Measurements from ENCODE around the gene SLC18A3.
A peak's percentile ranks its signal among the peaks of the same experiment; 100 is the strongest.

SLC18A3 gene

DNA sequence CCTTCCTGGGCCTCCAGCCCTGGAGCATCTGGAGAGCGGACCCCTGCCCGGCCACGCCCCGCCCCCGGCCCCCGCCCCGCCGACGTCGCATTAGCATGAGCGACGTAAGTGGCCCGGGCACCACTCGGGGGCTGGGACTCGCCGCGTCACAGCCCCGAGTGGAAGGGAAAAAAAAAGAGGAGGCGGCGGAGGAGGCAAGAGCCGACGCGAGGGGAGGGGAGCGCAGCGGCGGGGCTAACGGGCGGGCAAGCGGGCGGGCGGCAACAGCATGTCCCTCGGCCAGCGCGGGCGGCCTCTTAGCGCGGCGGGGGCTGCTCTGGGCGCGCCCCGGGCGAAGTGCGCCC, at the start of gene SLC18A3:
Gene SLC18A3, plus strand, starts transcription at position 197 of the 344 bp plus-strand sequence. CDS start 431 bp downstream, outside the sequence.
- no peak for DNase-seq (ENCODE audit: low read depth in 2 of 2, low spot score in 1 of 2)

DNA sequence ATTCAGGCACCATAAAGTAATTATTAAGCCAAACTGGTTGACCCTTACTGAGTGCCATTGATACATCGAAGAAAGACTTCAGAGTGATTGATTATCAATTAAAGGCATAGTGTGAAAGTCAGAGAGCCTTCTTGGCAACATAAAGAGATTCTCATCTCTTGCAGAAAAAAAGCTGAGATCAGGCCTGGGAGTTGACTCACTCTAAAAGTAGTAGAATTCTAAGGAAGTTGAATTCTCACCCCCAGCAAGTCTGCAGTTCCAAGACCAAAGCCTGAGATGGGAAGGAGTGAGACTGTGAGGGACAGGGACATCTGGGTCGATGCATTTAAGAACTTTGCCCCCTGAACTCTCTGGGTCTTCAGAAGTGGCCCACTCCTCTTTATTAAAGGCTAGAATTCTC, 49.6 kb upstream of the SLC18A3 start:
- no peak for DNase-seq (ENCODE audit: low read depth in 2 of 2, low spot score in 1 of 2)

DNA sequence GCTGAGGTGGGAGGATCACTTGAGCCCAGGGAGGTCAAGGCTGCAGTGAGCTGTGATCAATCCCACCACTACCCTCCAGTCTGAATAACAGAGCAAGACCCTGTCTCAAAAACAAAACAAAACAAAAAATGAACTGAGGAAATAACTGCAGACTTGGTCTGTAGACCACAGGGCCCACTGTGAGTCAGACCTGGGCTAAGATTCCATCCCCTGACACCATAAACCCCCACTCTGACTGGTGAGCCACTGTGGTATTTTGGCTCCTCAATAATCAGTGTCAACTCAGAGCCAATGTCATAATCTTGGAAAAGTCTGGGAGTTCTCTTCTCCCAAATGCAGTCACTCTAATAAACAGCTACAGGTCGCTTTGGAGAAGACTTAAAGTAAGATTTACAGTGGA, 47.2 kb upstream of the SLC18A3 start:
- no peak for DNase-seq (ENCODE audit: low read depth in 2 of 2, low spot score in 1 of 2)

DNA sequence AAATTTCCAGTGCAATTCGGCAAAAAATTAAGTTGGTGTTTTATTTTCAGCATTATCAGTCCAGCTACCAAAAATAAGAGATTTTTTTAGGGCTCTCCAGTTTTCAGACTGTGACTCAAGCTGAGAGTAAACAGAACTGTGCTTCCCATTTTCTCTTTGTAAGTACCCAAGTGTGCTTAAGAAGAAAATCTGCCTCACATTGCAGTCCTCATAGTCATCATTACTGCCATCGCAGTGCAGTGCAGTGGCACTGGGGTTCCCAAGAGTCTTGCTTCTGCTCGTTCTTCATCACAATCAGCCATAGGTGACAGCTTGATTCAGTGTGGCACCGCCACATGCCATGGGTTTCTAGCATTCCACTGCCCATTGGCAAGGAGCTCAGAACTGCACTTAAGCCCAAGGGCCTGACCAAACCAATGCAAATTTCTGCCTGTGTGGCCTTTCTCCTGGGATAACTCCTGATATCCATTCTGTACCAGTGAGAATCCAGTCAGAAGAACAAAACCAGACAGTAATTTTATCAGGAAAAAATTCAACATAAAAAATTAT, 45.6 kb upstream of the SLC18A3 start:
- no peak for DNase-seq (ENCODE audit: low read depth in 2 of 2, low spot score in 1 of 2)

DNA sequence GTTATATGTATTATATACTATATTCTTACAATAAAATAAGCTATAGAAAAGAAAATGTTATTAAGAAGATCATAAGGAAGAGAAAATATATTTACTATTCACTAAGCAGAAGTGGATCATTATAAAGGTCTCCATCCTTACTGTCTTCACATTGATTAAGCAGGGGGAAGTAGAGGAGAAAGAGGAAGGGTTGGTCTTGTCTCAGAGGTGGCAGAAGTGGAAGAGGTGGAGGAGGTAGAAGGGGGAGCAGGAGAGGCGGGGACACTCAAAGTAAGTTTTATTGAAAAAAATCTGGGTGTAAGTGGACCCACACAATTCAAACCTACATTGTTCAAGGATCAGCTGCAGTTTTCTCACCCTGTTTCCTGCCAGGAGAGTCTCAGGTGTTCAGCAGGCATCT, 42.3 kb upstream of the SLC18A3 start:
- no peak for DNase-seq (ENCODE audit: low read depth in 2 of 2, low spot score in 1 of 2)

DNA sequence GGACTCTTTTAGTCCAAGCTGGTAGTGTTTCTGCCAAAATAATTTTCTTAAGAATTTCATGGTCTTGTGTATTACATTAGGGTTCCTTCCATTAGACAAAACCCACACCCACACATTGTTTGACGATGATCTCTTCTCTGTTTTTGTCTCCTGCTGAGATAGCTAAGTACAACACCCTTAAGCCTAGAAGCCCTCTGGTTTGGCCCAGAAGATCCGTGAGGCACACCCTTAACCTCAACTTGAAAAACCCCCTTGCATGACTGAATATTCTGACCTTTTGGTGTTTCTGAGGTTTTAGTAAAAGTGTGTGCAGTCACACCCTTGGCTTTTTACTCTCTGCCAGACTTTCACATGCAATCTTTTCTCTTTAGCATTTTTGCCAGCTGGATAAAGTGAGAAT, 41.9 kb upstream of the SLC18A3 start:
- DNase-seq (ENCODE audit: low read depth in 2 of 2, low spot score in 1 of 2), result no peak

DNA sequence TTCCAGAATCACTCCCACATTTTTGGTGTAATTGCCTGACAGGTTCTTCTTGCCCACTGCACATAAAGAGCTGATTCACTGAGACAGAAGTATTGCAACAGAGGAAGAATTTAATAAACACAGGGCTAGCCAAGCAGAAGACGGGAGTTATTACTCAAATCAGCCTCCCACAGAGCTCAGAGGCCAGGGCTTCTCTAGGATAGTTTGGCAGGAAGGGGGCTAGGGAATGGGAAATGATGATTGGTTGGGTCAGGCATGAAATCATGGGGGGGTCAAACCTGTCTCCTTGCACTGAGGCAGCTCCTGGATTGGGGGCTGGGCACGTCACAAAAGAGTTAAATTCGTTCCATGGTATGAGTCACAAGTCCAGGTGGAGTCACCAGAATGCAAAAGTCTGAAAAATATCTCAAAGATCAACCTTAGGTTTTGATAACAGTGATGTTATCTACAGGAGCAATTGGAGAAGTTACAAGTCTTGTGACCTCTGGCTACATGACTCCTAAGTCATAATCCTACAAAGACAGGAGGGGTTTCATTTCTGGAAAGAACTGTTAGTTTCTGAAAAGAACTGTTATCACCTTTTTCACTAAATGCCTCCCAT, 41.0 kb upstream of the SLC18A3 start:
- DNase-seq (ENCODE audit: low read depth in 2 of 2, low spot score in 1 of 2), result no peak

DNA sequence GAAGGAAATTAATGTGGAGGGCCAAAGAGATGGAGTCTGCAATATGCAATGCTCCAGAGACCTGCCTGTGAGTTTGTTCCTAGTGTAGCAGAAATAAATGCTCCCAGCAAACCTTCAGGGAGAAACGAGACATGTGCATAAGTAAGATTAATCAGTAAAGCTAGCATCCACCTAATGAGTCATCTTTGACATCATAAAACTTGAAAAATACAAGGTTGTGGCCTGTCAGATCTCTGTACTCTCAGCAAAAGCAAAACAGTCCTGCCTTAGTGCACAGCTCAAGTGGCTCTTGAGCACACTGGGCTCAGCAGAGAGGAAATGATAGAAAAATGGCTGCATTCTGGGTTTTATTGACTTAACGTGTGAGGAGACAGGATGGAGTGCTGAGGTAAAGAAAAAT, 38.7 kb upstream of the SLC18A3 start:
- no peak for DNase-seq (ENCODE audit: low read depth in 2 of 2, low spot score in 1 of 2)

DNA sequence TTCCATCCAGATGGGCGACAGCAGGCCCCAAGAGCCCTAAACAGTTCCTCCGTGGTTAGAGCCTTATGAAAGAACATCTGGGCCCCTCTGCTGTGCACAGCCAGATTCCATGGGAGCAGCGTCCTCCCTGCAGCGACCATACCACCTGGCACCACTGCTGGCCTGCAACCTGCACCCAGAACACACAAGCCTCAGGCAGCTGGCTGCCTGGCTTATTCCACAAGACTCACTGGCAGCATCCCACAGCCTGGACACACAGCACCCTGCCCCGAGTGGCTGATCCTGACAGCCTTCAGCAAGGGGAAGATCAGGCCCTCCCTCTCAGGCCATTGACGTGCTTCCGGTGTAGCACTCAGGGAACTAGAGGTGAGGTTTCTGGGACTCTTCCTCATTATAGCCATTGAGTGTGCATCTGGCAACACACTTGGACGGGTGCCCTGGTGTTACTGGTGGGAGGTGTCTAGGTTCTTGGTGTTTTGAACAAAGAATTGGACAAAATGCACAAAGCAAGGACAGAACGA, 37.5 kb upstream of the SLC18A3 start:
- DNase-seq (ENCODE audit: low read depth in 2 of 2, low spot score in 1 of 2), result no peak

DNA sequence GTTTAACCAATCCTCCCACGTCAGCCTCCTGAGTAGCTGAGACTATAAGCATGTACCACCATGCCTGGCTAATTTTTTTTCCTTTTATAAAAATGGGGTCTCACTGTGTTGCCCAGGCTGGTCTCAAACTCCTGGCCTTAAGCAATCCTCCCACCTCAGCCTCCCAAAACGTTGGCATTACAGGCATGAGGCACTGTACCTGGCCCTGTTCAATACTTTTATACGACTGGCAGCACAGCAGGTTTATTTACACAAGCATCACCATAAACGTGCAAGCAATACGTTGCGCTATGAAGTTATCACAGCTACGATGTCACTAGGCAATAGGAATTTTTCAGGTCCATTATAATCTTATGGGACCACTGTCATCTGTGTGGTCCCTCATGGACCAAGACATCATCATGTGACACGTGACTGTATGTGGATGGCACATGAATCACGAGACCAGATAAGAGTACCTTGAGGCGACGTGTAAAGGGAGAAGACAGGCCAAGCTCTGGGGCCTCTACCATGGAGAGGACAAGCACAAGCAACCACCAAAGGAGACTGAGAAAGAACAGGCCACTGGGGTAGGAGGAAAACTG, 34.5 kb upstream of the SLC18A3 start:
- no peak for DNase-seq (ENCODE audit: low read depth in 2 of 2, low spot score in 1 of 2)

DNA sequence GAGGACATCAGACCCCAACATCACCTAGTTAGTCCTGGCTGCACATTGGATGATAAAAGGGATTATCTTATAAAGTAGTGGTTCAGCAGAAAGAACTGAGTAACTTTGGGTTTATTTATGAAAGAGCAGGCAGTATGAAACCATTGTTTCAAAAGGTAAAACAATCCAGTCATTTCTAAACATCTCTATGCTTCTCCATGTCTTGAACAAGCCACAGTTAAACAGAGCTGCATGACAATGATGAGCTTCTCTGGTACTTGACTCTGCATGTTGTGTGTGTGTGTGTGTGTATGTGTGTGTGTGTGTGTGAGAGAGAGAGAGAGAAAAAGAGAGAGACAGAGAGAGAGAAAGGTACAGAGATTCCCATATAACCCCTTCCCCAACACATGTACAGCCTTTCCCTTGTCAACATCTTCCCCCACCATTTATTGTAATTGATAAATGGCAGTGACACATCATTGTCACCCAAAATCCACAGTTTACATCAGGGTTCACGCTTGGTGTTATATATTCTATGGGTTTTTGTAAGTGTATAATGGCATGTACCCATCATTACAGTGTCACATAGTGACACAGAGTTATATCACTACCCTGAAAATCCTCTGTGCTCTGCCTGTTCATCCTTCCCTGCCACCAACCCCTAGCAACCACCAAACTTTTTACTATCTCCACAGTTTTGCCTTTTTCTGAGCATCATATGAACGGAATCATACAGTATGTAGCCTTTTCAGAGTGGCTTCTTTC, 32.8 kb upstream of the SLC18A3 start:
- DNase-seq (ENCODE audit: low read depth in 2 of 2, low spot score in 1 of 2), result no peak

DNA sequence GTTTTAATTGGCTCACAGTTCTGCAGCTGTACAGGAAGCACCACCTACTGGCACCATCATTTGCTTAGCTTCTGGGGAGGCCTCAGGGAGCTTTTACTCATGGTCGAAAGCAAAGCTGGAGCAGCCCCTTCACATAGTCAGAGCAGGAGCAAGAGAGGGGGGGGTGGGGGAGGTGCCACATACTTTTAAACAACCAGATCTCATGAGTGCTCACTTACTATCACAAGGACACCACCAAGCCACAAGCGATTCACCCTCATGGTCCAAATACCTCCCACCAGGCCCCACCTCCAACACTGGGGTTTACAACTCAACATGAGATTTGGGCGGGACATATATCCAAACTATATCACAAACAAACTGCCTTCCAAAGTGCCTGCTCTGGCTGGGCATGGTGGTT, 31.7 kb upstream of the SLC18A3 start:
- no peak for DNase-seq (ENCODE audit: low read depth in 2 of 2, low spot score in 1 of 2)

DNA sequence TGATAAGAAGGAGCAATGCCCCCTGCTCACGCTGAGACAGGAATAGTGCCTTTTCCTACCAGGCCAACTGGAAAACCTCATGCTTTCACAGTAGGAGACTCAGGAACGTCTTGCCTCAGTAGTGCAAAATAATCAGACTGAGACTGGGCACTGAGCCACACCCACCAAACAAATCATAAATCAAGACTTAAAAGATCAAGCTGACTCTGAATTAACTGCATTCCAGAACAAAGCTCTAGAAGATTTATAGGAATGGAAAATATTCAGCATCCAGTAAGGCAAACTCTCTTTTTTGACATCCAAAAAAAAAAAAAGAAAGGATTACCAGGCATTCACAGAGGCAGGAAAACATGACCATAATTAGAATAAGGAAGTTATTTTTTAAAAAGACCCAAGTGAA, 30.5 kb upstream of the SLC18A3 start:
- DNase-seq (ENCODE audit: low read depth in 2 of 2, low spot score in 1 of 2), result no peak

DNA sequence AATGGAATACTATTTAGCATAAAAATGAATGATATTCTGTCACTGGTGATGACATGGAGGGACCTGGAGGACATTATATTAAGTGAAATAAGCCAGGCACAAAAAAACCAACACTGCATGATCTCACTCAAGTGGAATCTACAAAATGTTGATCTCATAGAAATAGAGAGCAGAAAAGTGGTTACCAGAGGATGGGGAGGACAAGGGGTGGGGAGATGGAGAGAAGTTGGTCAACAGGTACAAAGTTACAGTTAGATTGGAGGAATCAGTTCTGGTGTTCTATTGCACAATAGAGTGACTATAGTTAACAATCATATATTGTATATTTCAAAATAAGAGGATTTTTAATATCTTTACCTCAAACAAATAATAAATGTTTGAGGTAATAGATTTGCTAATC, 24.7 kb upstream of the SLC18A3 start:
- no peak for DNase-seq (ENCODE audit: low read depth in 2 of 2, low spot score in 1 of 2)

DNA sequence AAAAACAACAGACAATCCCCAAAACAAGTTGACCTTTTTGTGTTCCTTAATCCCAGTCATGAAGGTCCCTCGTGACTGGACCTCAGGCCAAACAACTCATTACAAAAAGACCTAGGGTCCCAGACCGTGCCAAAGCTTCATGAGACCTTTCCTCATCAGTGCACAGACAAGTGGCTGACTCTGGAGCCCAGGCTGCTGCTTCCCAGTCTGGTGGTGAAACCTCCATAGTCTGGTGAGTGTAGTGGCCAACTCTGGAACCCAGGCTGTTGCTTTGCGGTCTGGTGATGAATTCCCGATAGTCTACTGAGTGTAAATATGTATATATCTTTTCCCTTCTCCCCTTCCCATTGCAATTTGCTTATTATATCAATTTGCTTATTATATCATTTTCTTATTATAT, 22.1 kb upstream of the SLC18A3 start:
- DNase-seq (ENCODE audit: low read depth in 2 of 2, low spot score in 1 of 2), result no peak

DNA sequence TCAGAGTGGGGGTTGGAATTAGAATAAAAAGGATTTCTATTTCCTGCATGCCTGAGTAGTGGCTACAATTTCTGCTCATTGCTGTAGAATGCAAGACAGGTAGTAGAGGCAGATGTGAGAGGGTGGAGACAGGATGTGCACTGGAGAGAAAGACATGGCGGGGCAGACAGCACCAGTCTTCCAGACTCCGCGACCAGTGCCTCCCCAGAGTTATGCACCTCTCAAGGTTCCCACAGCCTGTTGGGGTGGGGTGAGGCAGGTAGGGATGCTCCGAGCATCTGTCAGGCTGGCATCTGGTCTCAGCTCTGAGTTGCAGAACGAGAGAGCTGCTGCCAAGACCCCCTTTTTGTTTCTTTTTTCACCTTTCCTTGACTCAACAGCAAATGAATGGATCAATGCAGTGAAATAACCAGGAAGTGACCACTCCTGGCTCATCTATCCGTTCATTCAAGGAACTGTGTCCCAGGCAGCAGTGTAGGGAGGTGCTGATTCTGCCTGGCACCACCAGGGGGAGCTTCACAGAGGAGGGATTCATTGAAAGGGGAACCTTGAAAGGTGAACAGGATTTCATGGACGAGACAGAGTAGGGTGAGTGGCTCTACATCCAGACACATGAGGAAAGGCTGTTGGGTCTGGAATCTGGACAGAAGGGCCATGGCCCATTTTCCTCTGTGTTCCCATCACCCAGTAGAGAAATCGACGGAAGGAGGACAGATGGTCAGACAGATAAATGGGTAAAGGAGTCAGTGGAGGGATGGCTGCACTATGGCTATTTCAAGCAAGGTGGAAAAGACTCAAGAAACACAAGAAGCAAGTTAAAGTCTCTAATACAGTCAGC, 17.2 kb upstream of the SLC18A3 start:
- peak in 1 of 2 donors; percentile 25 for DNase-seq (ENCODE audit: low read depth in 2 of 2, low spot score in 1 of 2)

DNA sequence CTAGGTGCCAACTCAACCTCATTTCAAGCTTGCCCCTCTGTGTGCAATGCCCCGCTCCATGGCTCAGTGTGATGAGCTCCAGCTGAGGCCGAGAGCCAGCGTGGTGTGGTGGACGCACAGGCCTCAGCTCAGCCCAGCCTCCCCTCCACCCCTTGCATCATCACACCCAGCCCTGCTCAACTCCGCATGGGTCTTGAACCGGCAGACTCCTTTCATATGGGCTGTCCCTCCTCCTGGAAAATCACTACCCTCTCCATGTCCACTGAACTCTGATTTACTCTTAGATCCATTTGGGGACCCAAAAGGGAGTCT, 16.6 kb upstream of the SLC18A3 start:
- no peak for DNase-seq (ENCODE audit: low read depth in 2 of 2, low spot score in 1 of 2)

DNA sequence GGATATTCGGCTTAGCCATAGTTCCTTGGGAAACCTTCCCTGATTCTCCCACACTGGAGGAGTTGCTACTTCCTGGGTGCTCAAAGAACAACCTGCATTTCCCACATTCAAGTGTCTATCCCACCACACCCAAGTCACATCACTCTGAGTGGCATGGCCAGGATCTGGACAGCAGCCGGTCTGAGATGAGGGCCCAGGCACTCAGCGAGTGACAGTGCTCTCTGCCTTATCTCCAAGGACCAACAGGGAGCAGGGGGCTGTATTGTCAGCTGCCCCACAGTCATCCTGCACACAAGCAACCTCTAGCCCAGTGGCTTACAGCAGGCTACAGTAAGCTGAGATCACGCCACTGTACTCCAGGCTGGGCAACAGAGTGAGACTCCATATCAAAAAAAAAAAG, 16.1 kb upstream of the SLC18A3 start:
- no peak for DNase-seq (ENCODE audit: low read depth in 2 of 2, low spot score in 1 of 2)

DNA sequence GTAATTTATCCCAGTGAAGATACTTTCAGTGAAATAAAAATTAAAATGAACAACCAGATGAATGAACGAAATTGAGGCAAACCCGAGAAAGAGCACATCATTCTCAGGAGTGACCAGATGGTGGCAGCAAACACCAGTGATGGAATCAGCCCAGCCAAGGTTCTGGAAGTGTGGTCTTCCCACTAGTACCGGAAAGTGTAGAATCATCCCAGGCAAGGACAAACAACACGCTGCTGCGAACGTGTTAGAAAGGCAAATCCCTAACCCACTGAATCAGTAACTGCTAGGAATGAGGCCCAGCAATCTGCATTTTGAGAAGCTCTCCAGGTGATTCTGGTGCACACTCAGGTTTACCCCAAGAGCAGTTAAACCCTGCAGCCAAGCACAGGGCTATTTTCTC, 15.5 kb upstream of the SLC18A3 start:
- no peak for DNase-seq (ENCODE audit: low read depth in 2 of 2, low spot score in 1 of 2)

DNA sequence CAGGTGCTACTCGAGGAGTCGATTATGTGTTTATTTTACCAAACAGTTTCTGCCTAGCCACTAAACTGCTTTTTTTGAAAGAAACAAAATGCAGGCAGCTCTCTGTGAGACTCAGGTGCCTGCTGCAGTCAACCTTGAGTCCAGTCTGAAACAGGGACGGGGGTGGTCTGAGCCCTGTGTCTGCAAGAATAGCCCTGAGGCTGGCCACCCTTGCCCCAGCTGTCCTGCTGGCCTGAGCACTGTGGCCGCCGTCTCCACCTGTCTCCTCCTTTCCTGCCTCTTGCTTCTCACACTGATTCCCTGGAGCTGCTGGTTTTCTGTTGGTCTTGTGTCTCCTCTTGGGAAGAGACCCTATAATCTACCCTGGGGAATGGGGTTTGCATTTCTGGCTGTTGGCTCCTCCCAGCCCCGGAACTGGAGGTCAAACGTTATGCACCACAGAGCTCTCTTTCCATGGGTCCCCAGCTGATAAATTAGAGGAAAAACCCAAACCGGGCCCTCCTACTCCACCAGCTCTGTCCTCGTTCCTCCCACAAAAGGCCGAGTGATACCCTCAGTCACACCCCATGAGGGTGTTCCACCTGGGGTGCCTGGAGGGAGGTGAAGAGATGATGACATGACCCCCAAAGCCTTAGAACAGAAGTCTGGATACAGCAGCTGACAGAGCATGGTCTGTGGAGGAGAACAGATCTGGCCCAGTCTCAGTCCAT, 15.0 kb upstream of the SLC18A3 start:
- no peak for DNase-seq (ENCODE audit: low read depth in 2 of 2, low spot score in 1 of 2)
